PC-3 (cell line): ENCODE results near the gene FHL3. TPM values are rescaled to one million over a fixed set of nuclear protein-coding genes. Genes with fewer than 3 reads are reported as not detected.

Experiments
- ATAC-seq: fragments of 200-7000 bp; cut with Tn5 transposase; 2 replicates; pipeline ENCODE4 v1.9.1; 2020; ENCODE audit warnings: mild to moderate bottlenecking, moderate library complexity
- BruUV-seq: library from RNA; stranded (reverse); fragments of 400-500 nt; replicated peaks from 2 replicates; lab custom pipeline; 2021; lab: Mats Ljungman, UMichigan
- CTCF ChIA-PET: fragments of 300-600 bp; sonication (Branson Sonifier 250); formaldehyde crosslinking; loops from one replicate; lab custom pipeline; 2022; ENCODE audit warnings: antibody characterized with exemption; lab: Charles Lee
- POLR2A ChIA-PET: fragments of 300-600 bp; sonication (Branson Sonifier 250); formaldehyde crosslinking; loops from one replicate; lab custom pipeline; 2022; ENCODE audit warnings: antibody characterized with exemption; ENCODE audit not compliant: unreplicated experiment; lab: Charles Lee
- DNase-seq: peaks from one replicate; pipeline ENCODE4 v3.0.0-alpha.2; 2015
- H2AFZ ChIP-seq: fragments of 300-600 bp; sonication (generic); 2 replicates; pipeline ENCODE4 v1.6.0; 2016; ENCODE audit warnings: antibody characterized with exemption, low read length
- H3F3A ChIP-seq: fragments of 300-600 bp; sonication (generic); one replicate; pipeline ENCODE4 v1.6.0; 2017; ENCODE audit warnings: antibody characterized with exemption, low read length, control low read depth, mild to moderate bottlenecking; ENCODE audit not compliant: unreplicated experiment
- H3K27ac ChIP-seq: fragments of 300-600 bp; sonication (generic); 2 replicates; pipeline ENCODE4 v1.5.1; 2016; ENCODE audit warnings: mild to moderate bottlenecking, low read length
- H3K27me3 ChIP-seq: fragments of 300-600 bp; sonication (generic); 2 replicates; pipeline ENCODE4 v1.6.1; 2016; ENCODE audit warnings: low read length, mixed read lengths
- H3K36me3 ChIP-seq: fragments of 300-600 bp; sonication (generic); 2 replicates; pipeline ENCODE4 v1.6.1; 2016; ENCODE audit warnings: low read depth, mixed run types, low read length, mixed read lengths
- H3K4me1 ChIP-seq: fragments of 300-600 bp; sonication (generic); 2 replicates; pipeline ENCODE4 v1.5.1; 2016; ENCODE audit warnings: low read length; ENCODE audit not compliant: insufficient read depth
- H3K4me2 ChIP-seq: fragments of 300-600 bp; sonication (generic); 2 replicates; pipeline ENCODE4 v1.6.0; 2016; ENCODE audit warnings: low read length
- H3K4me3 ChIP-seq: fragments of 300-600 bp; sonication (generic); 2 replicates; pipeline ENCODE4 v1.5.1; 2016; ENCODE audit warnings: mild to moderate bottlenecking, low read length, mixed read lengths
- H3K79me2 ChIP-seq: fragments of 300-600 bp; sonication (generic); 2 replicates; pipeline ENCODE4 v1.6.1; 2017; ENCODE audit warnings: low read length, mixed read lengths
- H3K9ac ChIP-seq: fragments of 300-600 bp; sonication (generic); 2 replicates; pipeline ENCODE4 v1.6.0; 2016; ENCODE audit warnings: mild to moderate bottlenecking, low read length
- H3K9me2 ChIP-seq: fragments of 300-600 bp; sonication (generic); replicated peaks from 2 replicates; pipeline ENCODE4 v1.6.1; 2016; ENCODE audit warnings: mixed run types, low read length, mixed read lengths
- H3K9me3 ChIP-seq: fragments of 300-600 bp; sonication (generic); 2 replicates; pipeline ENCODE4 v1.6.1; 2016; ENCODE audit warnings: low read length, mixed read lengths
- H4K20me1 ChIP-seq: fragments of 300-600 bp; sonication (generic); 2 replicates; pipeline ENCODE4 v1.6.1; 2016; ENCODE audit warnings: low read length, mixed read lengths
- CTCF ChIP-seq: fragments of 300-600 bp; sonication (generic); conservative IDR thresholded peaks from 2 replicates; pipeline ENCODE4 v1.5.1; 2017; ENCODE audit warnings: antibody characterized with exemption, low read depth, mild to moderate bottlenecking, low read length
- EZH2 ChIP-seq: fragments of 300-600 bp; sonication (generic); IDR thresholded peaks from one replicate; pipeline ENCODE4 v1.6.1; 2017; ENCODE audit warnings: antibody characterized with exemption, mild to moderate bottlenecking, low read length; ENCODE audit not compliant: unreplicated experiment
- EZH2phosphoT487 ChIP-seq: fragments of 300-600 bp; sonication (generic); IDR thresholded peaks from 2 replicates; pipeline ENCODE4 v1.6.1; 2018; ENCODE audit warnings: mild to moderate bottlenecking, antibody characterized with exemption, low read length, borderline replicate concordance
- intact Hi-C: fragments of 100-400 bp; cut with micrococcal nuclease; formaldehyde crosslinking; loops from 2 replicates; pipeline ENCODE4 v1.9.0; 2023
- total RNA-seq: library from RNA; depleted of rRNA; stranded (reverse); fragments of >200 nt; gene quantifications from 2 replicates; pipeline ENCODE4 v1.2.3, GENCODE V29; 2014

FHL3 gene
- total RNA-seq, 1 experiment from 2014 or later = 6.3 TPM

- CTCF ChIA-PET = no interaction called here
- ATAC-seq (peak; percentile 3), DNase-seq (no peak)
Measured at GRCh38 chr1:38004284-38005108, 818 bp downstream of the FHL3 start.

GRCh38 chr1:38003261-38004250, 1.8 kb downstream of the FHL3 start:
- Histone ChIP-seq H3K79me2 (peaks cover 15% of the 10 kb centered on the region; the same call in 1 of the 2 replicates), H2AFZ (no peak overlapping the region), H3K9ac (no peak overlapping the region), H3K9me3 (no peaks in the 10 kb centered on the region), H3K4me1 (peaks cover 36% of the 10 kb centered on the region), H3K27me3 (no peaks in the 10 kb centered on the region), H3K4me2 (peak overlapping the region; percentile 98; the same call in 1 of the 2 replicates), H4K20me1 (no peaks in the 10 kb centered on the region), H3K4me3 (peak overlapping the region; percentile 75; the same call in 1 of the 2 replicates), H3F3A (no peaks in the 10 kb centered on the region), H3K36me3 (no peaks in the 10 kb centered on the region), H3K27ac (no peak overlapping the region), H3K9me2 (no peaks in the 10 kb centered on the region)
- POLR2A ChIA-PET = no interaction called here
- TF ChIP-seq EZH2 = no peak
- TF ChIP-seq CTCF = no peak
- TF ChIP-seq EZH2phosphoT487 = no peak
- CTCF ChIA-PET = no interaction called here
- BruUV-seq = no TSS peak
- no peak for DNase-seq
- intact Hi-C loops = no loop called here
- ATAC-seq = no peak

More at GRCh38 chr1:38004284-38005108, 818 bp downstream of the FHL3 start:
- Histone ChIP-seq H3K27ac (no peak overlapping the region), H3K4me1 (peaks cover 28% of the 10 kb centered on the region), H2AFZ (peak overlapping the region; percentile 88), H3K9ac (peak overlapping the region; percentile 54), H3K9me2 (no peaks in the 10 kb centered on the region), H3K36me3 (no peaks in the 10 kb centered on the region), H3K27me3 (no peaks in the 10 kb centered on the region), H3K4me2 (peak overlapping the region; percentile 98), H3K9me3 (no peaks in the 10 kb centered on the region), H4K20me1 (no peaks in the 10 kb centered on the region), H3F3A (no peaks in the 10 kb centered on the region), H3K79me2 (peaks cover 15% of the 10 kb centered on the region; the same call in 1 of the 2 replicates), H3K4me3 (peak overlapping the region; percentile 75)
- intact Hi-C loops = loop anchor here (1.0 kb wide), 1 partner anchor 14 kb away; the partner anchor contains the start of gene SF3A3
- no peak for TF ChIP-seq CTCF
- TF ChIP-seq EZH2phosphoT487 = no peak
- no peak for TF ChIP-seq EZH2
- POLR2A ChIA-PET = no interaction called here
- BruUV-seq = TSS peak; percentile 79
